Body of pancreas (tissue), 4 donors: Measurements from ENCODE around the gene NMRAL1. TPM values are rescaled to one million over a fixed set of nuclear protein-coding genes. Genes with fewer than 3 reads are reported as not detected.
A peak's percentile ranks its signal among the peaks of the same experiment; 100 is the strongest.

Experiments
- ATAC-seq: fragments of 150-250 bp; one replicate; pipeline ENCODE4 v1.9.1; 2016
- DNase-seq, 4 donors: peaks; one replicate each; pipeline ENCODE4 v3.0.0-alpha.2; 2019
- H3K27ac ChIP-seq, 4 donors: fragments of 200-600 bp; sonication (generic); 1 replicate in 3 of 4; 2 replicates in 1 of 4; pipeline versions ENCODE4 v1.5.1 to v1.6.1; 2016 to 2019; ENCODE audit warnings: mild to moderate bottlenecking in 1 of 4, mixed read lengths in 1 of 4, moderate library complexity in 1 of 4
- H3K27me3 ChIP-seq, 2 donors: fragments of 200-600 bp; sonication (generic); one replicate each; pipeline ENCODE4 v1.6.0; 2016; ENCODE audit warnings: mild to moderate bottlenecking in 1 of 2
- H3K36me3 ChIP-seq, 2 donors: fragments of 200-600 bp; sonication (generic); replicated peaks in 1 of 2; 2 replicates each; pipeline ENCODE4 v1.5.1; 2016; ENCODE audit warnings: low read depth in 2 of 2; ENCODE audit not compliant: insufficient read depth in 1 of 2
- H3K4me1 ChIP-seq: fragments of 200-600 bp; sonication (generic); one replicate; pipeline ENCODE4 v1.6.0; 2016
- H3K4me3 ChIP-seq, 2 donors: fragments of 200-600 bp; sonication (generic); 1 replicate in 1 of 2; 2 replicates in 1 of 2; pipeline ENCODE4 v1.5.1; 2016 to 2019
- H3K9me3 ChIP-seq, 3 donors: fragments of 200-600 bp; sonication (generic); 1 replicate in 2 of 3; 2 replicates in 1 of 3; pipeline ENCODE4 v1.5.1; 2016
- POLR2A ChIP-seq, 3 donors: fragments of 450-650 bp; IDR thresholded peaks; one replicate each; pipeline ENCODE4 v1.6.1; 2016; ENCODE audit warnings: antibody characterized with exemption in 3 of 3, mild to moderate bottlenecking in 2 of 3
- WGBS, 2 donors: methylation state at CpG; one replicate each; pipeline ENCODE4 v1.1.5; 2017; 5-methylcytosine and 5-hydroxymethylcytosine counted together
- intact Hi-C: fragments of 100-400 bp; cut with DNase I; formaldehyde crosslinking; loops from one replicate; pipeline ENCODE4 v1.15.1; 2023
- total RNA-seq, 2 donors: library from RNA; depleted of rRNA; stranded (reverse); fragments of >200 nt; gene quantifications; one replicate each; pipeline ENCODE4 v1.1.0, GENCODE V29; 2016
- TF ChIP-seq, protein P1 (sequence below), 7 experiments: fragments of 450-650 bp in 4 of 7; fragments of 200-600 bp in 3 of 7; sonication (generic) in 3 of 7; IDR thresholded peaks; one replicate each; pipeline ENCODE4 v1.5.1; 2016 to 2019; ENCODE audit warnings: antibody characterized with exemption in 7 of 7

Gene NMRAL1
- total RNA-seq, 2 donors from 2014 or later = 36.3 to 43.8 TPM

DNA sequence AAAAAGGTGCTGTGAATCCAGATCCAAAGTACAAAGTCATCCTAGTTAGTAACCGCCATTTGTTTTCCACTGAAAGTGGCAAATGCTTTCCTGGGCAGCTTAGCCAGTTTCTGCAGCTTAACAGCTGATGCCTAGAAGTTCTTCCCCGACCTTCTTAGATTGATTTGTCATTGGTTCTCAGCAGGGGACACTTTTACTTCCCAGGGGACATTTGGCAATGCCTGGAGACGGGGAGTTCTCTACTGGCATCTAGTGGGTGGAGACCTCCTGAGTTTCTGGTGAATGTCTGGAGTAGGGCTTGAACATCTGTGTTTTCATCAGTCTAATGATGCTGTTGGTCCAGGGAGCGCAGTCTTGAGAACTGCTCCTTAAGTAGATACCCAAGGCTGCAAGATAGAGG lies 41.2 kb downstream of the NMRAL1 start:
- no peaks in the 10 kb centered on the region for H3K4me1 ChIP-seq
- no peaks in the 10 kb centered on the region for H3K27me3 ChIP-seq
- no peak overlapping the region for H3K4me3 ChIP-seq
- TF ChIP-seq, protein P1, sequence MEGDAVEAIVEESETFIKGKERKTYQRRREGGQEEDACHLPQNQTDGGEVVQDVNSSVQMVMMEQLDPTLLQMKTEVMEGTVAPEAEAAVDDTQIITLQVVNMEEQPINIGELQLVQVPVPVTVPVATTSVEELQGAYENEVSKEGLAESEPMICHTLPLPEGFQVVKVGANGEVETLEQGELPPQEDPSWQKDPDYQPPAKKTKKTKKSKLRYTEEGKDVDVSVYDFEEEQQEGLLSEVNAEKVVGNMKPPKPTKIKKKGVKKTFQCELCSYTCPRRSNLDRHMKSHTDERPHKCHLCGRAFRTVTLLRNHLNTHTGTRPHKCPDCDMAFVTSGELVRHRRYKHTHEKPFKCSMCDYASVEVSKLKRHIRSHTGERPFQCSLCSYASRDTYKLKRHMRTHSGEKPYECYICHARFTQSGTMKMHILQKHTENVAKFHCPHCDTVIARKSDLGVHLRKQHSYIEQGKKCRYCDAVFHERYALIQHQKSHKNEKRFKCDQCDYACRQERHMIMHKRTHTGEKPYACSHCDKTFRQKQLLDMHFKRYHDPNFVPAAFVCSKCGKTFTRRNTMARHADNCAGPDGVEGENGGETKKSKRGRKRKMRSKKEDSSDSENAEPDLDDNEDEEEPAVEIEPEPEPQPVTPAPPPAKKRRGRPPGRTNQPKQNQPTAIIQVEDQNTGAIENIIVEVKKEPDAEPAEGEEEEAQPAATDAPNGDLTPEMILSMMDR (IDR thresholded peaks at IDR 0.05) = no peak
- TF ChIP-seq POLR2A (IDR thresholded peaks at IDR 0.05) = no peak
- H3K27ac ChIP-seq = no peak overlapping the region
- WGBS, 2 donors = 81 to 96% methylated on average over 4 of the region's 4 CpGs
- no peak for ATAC-seq
- H3K9me3 ChIP-seq = no peaks in the 10 kb centered on the region
- intact Hi-C loops = loop anchor here (10.0 kb wide), 1 partner anchor 62 kb away; no protein-coding TSS in a partner anchor
- peaks cover 0 to 17% of the 10 kb centered on the region in 2 donors for H3K36me3 ChIP-seq
- no peak for DNase-seq

DNA sequence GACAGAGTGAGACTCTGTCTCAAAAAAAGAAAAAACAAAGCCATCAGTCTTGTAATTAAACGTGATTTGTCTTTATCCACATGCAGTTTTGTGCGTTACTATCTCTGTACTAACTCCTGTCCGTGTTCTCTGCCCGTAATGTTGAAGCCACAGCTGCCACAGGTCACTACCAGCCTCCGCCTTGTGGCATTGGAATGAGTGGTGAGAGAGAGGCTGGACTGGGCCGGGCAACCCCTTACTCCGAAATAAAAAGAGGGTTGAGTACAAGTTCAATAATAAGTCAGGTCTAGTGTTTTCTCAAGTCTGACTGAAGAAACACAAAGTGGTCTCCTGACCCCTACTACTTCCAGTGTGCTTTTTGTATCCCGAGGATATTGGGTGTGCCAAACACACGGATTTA lies 43.4 kb downstream of the NMRAL1 start:
- TF ChIP-seq, protein P1 (IDR thresholded peaks at IDR 0.05) = no peak
- no peak for TF ChIP-seq POLR2A (IDR thresholded peaks at IDR 0.05)
- WGBS, 2 donors = 77 to 84% methylated on average over 9 of the region's 9 CpGs
- peaks cover 0 to 11% of the 10 kb centered on the region in 2 donors for H3K36me3 ChIP-seq
- H3K27me3 ChIP-seq = no peaks in the 10 kb centered on the region
- no peak overlapping the region for H3K4me3 ChIP-seq
- H3K9me3 ChIP-seq = no peaks in the 10 kb centered on the region
- intact Hi-C loops = loop anchor here (10.0 kb wide), 1 partner anchor 64 kb away; no protein-coding TSS in a partner anchor
- no peak overlapping the region for H3K27ac ChIP-seq
- peaks cover 16% of the 10 kb centered on the region for H3K4me1 ChIP-seq
- ATAC-seq = no peak
- no peak for DNase-seq

DNA sequence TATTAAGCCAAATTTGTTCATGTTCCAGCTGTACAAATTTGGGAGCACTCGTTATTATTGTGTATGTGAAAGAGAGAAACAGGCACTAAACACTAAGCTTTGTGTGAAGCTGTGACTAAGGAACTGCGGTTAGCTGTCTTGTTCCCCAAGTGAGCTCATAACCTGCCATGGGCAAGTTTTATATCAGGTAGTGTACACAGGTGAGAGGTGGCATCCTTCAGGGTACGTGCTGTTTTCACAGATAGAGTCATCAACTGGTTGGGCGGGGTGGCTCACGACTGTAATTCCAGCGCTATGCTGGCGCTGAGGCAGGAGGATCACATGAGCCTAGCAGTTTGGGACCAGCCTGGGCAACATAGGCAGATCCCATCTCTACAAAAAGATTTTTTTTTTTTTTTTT lies 45.9 kb downstream of the NMRAL1 start:
- H3K4me1 ChIP-seq = peaks cover 23% of the 10 kb centered on the region
- ATAC-seq (no peak), DNase-seq (no peak)
- no peak overlapping the region for H3K27ac ChIP-seq
- H3K27me3 ChIP-seq = no peaks in the 10 kb centered on the region
- H3K9me3 ChIP-seq = no peaks in the 10 kb centered on the region
- WGBS, 2 donors = 86 to 94% methylated on average over 7 of the region's 7 CpGs
- H3K4me3 ChIP-seq = no peak overlapping the region
- peaks cover 0 to 2% of the 10 kb centered on the region in 2 donors for H3K36me3 ChIP-seq
- no peak for TF ChIP-seq POLR2A (IDR thresholded peaks at IDR 0.05)
- TF ChIP-seq, protein P1 (IDR thresholded peaks at IDR 0.05) = no peak
- intact Hi-C loops = no loop called here

DNA sequence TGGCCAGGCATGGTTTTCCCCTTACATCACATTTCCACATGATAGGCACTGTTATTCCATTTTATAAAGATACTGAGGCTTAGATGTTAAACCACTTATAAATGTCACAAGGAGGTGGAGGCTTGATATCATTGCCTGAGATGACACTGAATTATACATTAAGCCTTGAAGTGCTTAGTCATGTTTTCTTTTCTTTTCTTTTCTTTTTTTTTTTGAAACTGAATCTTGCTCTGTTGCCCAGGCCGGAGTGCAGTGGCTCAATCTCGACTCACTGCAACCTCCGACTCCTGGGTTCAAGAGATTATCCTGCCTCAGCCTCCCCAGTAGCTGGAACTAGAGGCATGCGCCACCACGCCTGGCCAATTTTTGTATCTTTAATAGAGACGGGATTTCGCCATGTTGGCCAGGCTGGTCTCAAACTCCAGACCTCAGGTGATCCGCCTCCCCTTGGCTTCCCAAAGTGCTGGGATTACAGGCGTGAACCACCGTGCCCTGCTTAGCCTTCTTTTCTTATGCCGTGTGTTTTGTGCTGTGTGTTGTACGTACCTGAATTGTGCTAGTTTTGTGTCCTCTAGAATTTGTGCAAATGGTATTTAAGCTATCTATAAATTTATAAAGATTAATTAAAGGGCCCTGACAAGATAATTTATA lies 47.6 kb downstream of the NMRAL1 start:
- ATAC-seq = no peak
- intact Hi-C loops = no loop called here
- Histone ChIP-seq H3K27me3 (no peaks in the 10 kb centered on the region), H3K27ac (no peak overlapping the region), H3K4me1 (peaks cover 23% of the 10 kb centered on the region), H3K4me3 (peak overlapping the region in 1 of 2 donors; percentile 71), H3K36me3 (peaks cover 0 to 2% of the 10 kb centered on the region in 2 donors), H3K9me3 (no peaks in the 10 kb centered on the region)
- WGBS, 2 donors = 89% methylated on average over 12 of the region's 12 CpGs
- no peak for DNase-seq
- TF ChIP-seq, protein P1 (IDR thresholded peaks at IDR 0.05) = no peak
- no peak for TF ChIP-seq POLR2A (IDR thresholded peaks at IDR 0.05)
